Kidney (tissue), 14 donors: ENCODE measurements around the gene SPEG. TPM values are rescaled to one million over a fixed set of nuclear protein-coding genes. Genes with fewer than 3 reads are reported as not detected.

ENCODE experiments used
- DNase-seq, 5 donors: peaks; one replicate each; pipeline ENCODE4 v3.0.0-alpha.2; 2013 to 2020
- FAIRE-seq: peaks from 2 replicates; lab custom pipeline; 2012; peaks lifted over from hg19 to GRCh38; lab: Jason Lieb, UNC
- H3K27ac ChIP-seq, 2 donors: one replicate each; pipeline ENCODE4 v1.7.0; 2013; ENCODE audit warnings: low read depth in 2 of 2, low read length in 2 of 2, inconsistent platforms in 1 of 2
- H3K27me3 ChIP-seq: one replicate; pipeline ENCODE4 v1.7.1; 2013; ENCODE audit warnings: low read length, inconsistent platforms; ENCODE audit not compliant: control insufficient read depth, insufficient read depth
- H3K36me3 ChIP-seq, 3 donors: one replicate each; pipeline versions ENCODE4 v1.7.0 to v1.7.1; 2013; ENCODE audit warnings: low read length in 3 of 3, control low read depth in 1 of 3, inconsistent platforms in 1 of 3; ENCODE audit not compliant: insufficient read depth in 3 of 3, control insufficient read depth in 2 of 3
- H3K4me1 ChIP-seq, 3 donors: one replicate each; pipeline versions ENCODE4 v1.7.0 to v1.7.1; 2013; ENCODE audit warnings: low read length in 3 of 3, inconsistent platforms in 1 of 3, low read depth in 1 of 3; ENCODE audit not compliant: control insufficient read depth in 2 of 3, insufficient read depth in 2 of 3
- H3K4me3 ChIP-seq, 3 donors: one replicate each; pipeline versions ENCODE4 v1.7.0 to v1.8.1; 2013; ENCODE audit warnings: low read length in 3 of 3, control low read depth in 1 of 3, inconsistent platforms in 1 of 3
- H3K9ac ChIP-seq, 3 donors: one replicate each; pipeline versions ENCODE4 v1.7.0 to v1.7.1; 2013; ENCODE audit warnings: low read length in 3 of 3, control low read depth in 1 of 3, inconsistent platforms in 1 of 3
- H3K9me3 ChIP-seq, 3 donors: one replicate each; pipeline versions ENCODE4 v1.7.0 to v1.7.1; 2013; ENCODE audit warnings: low read length in 3 of 3, control low read depth in 1 of 3, inconsistent platforms in 1 of 3; ENCODE audit not compliant: control insufficient read depth in 2 of 3, insufficient read depth in 1 of 3
- CTCF ChIP-seq: IDR thresholded peaks from 3 replicates; pipeline ENCODE4 v1.5.1; 2012; ENCODE audit warnings: mild to moderate bottlenecking, moderate library complexity, borderline replicate concordance; ENCODE audit not compliant: insufficient read depth; ENCODE audit errors: extremely low read depth
- intact Hi-C: fragments of 100-400 bp; cut with DNase I; formaldehyde crosslinking; loops from one replicate; pipeline ENCODE4 v1.11.1; 2022
- polyA plus RNA-seq: library from polyadenylated mRNA; stranded (reverse); fragments of 350-450 nt; fragmentation: Illumina TruSeq; extraction: RNeasy Lipid Tissue Mini Kit (QIAGEN cat#74804); gene quantifications from one replicate; pipeline ENCODE4 v1.2.3, GENCODE V29; 2014; ENCODE audit warnings: low read depth, low replicate concordance; ENCODE audit not compliant: insufficient read depth
- total RNA-seq: library from RNA; stranded (reverse); fragmentation: NEBNext Ultra II Directional; extraction: Animal tissue kit (Norgen Biotek cat#: 25700); gene quantifications from one replicate; pipeline ENCODE4 v1.2.1, GENCODE V29; 2021
- donor health status: control.
- donor health status: control.
- donor health status: control.
- donor health status: control.
- donor health status: control.
- donor health status: DM: yes; HTN: yes; CAD: no.
- donor health status: Normal renal cell carcinoma (clear cell type).

The SPEG gene
- total and polyA plus RNA-seq, 2 donors from 2014 or later, result 13.1 to 26.6 TPM

GRCh38 chr2:219499555-219499954, 64.9 kb downstream of the SPEG start:
- Histone ChIP-seq H3K36me3 (peaks cover 0 to 7% (median 6%) of the 10 kb centered on the region in 3 donors), H3K4me3 (peak overlapping the region in 2 of 3 donors; percentile 57 to 98), H3K27me3 (peaks cover 12% of the 10 kb centered on the region), H3K4me1 (peaks cover 0 to 17% (median 4%) of the 10 kb centered on the region in 3 donors), H3K9ac (peak overlapping the region in 1 of 3 donors; percentile 99), H3K9me3 (no peaks in the 10 kb centered on the region), H3K27ac (no peak overlapping the region)
- FAIRE-seq (no peak), DNase-seq (no peak)
- no peak for TF ChIP-seq CTCF
- intact Hi-C loops, result no loop called here

GRCh38 chr2:219500135-219500534, 65.5 kb downstream of the SPEG start:
- intact Hi-C loops, result no loop called here
- H3K9ac ChIP-seq, result no peak overlapping the region

GRCh38 chr2:219501849-219502248, 67.2 kb downstream of the SPEG start:
- Histone ChIP-seq H3K4me3 (no peak overlapping the region), H3K27me3 (peaks cover 6% of the 10 kb centered on the region), H3K36me3 (peaks cover 0 to 7% (median 6%) of the 10 kb centered on the region in 3 donors), H3K9me3 (no peaks in the 10 kb centered on the region), H3K27ac (no peak overlapping the region), H3K9ac (no peak overlapping the region), H3K4me1 (peaks cover 0 to 13% (median 4%) of the 10 kb centered on the region in 3 donors)
- TF ChIP-seq CTCF, result no peak
- DNase-seq (no peak), FAIRE-seq (no peak)
- intact Hi-C loops, result no loop called here

More at GRCh38 chr2:219500135-219500534, 65.5 kb downstream of the SPEG start:
- H3K27ac ChIP-seq, result no peak overlapping the region
- no peak for TF ChIP-seq CTCF
- no peak for FAIRE-seq
- no peaks in the 10 kb centered on the region for H3K9me3 ChIP-seq
- no peak for DNase-seq
- H3K4me3 ChIP-seq, result no peak overlapping the region
- peaks cover 0 to 7% (median 6%) of the 10 kb centered on the region in 3 donors for H3K36me3 ChIP-seq
- peaks cover 12% of the 10 kb centered on the region for H3K27me3 ChIP-seq
- H3K4me1 ChIP-seq, result peaks cover 0 to 17% (median 4%) of the 10 kb centered on the region in 3 donors

GRCh38 chr2:219502618-219503017, 68.0 kb downstream of the SPEG start:
- DNase-seq (no peak), FAIRE-seq (no peak)
- Histone ChIP-seq H3K4me3 (no peak overlapping the region), H3K27ac (no peak overlapping the region), H3K9ac (no peak overlapping the region), H3K4me1 (peaks cover 0 to 6% (median 5%) of the 10 kb centered on the region in 3 donors), H3K9me3 (no peaks in the 10 kb centered on the region), H3K36me3 (peaks cover 0 to 7% (median 6%) of the 10 kb centered on the region in 3 donors), H3K27me3 (no peaks in the 10 kb centered on the region)
- TF ChIP-seq CTCF, result no peak
- intact Hi-C loops, result no loop called here
